Retinal pigment epithelial cell (primary cell): ENCODE results near the gene PARVA.
"Not testable (repeated sequence)": the region's sequence is repeated elsewhere in the genome, so short reads cannot be mapped to it uniquely, and the experiment has no call there.

Source experiments
- DNase-seq: peaks from one replicate; pipeline ENCODE4 v3.0.0-alpha.2; 2010; ENCODE audit warnings: low read depth
- H3K4me3 ChIP-seq: 2 replicates; pipeline ENCODE4 v1.5.1; 2011; ENCODE audit warnings: mild to moderate bottlenecking, low read length, control low read depth, moderate library complexity
- CTCF ChIP-seq: conservative IDR thresholded peaks from 2 replicates; pipeline ENCODE4 v1.5.1; 2011; ENCODE audit warnings: low read depth, low read length, control low read depth, inconsistent platforms

PARVA gene

DNA sequence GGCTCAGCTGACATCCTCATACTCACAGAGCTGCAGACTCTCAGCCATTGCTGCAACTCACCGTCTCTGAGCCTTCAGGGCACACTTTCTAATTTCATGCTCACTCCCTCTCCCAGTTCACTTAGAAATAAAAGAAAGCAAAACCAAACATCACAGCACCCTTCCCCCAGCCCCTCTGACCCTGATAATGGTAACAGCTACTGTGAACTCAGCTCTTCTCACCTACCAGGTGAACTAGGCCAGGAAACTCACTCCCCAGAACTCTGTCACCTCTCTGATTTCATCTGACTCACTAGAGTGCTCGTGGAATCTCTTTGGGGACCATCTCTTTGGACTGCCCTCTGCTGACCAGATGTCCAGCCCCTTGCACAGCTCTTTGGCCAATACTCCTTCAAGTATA is 14.5 kb upstream of the PARVA start:
- no peak overlapping the region for H3K4me3 ChIP-seq
- no peak for TF ChIP-seq CTCF
- DNase-seq, result no peak

GRCh38 chr11:12363373-12363772 is 14.0 kb upstream of the PARVA start:
- H3K4me3 ChIP-seq, result no peak overlapping the region
- no peak for TF ChIP-seq CTCF
- DNase-seq, result no peak

GRCh38 chr11:12365965-12366575 is 11.3 kb upstream of the PARVA start:
- not testable (repeated sequence) for H3K4me3 ChIP-seq, DNase-seq

- not testable (repeated sequence) for DNase-seq, H3K4me3 ChIP-seq
Observed at GRCh38 chr11:12367057-12367456, 10.3 kb upstream of the PARVA start.

DNA sequence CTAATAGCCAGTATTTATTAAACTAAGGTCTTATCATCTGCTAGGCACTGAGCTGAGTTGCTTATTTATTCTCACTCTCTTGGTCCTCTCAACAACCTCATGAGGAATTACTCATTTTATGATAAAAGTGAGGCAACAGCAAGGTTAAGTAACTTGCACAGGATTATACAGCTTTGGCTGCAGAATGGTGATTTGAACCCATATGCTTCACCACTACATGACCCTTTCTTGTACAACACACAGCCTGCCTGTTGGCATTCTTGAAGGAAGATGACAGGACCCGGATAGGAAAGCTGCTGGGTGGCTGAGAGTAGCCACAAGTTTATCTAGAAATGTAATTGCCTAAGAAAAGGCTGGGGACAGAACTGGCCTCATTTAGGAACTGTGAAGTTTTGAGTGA is 5.3 kb upstream of the PARVA start:
- no peak overlapping the region for H3K4me3 ChIP-seq
- TF ChIP-seq CTCF, result no peak
- DNase-seq, result no peak

GRCh38 chr11:12375720-12376119 is 1.7 kb upstream of the PARVA start:
- DNase-seq, result no peak
- TF ChIP-seq CTCF, result no peak
- H3K4me3 ChIP-seq, result no peak overlapping the region

GRCh38 chr11:12376259-12377081 is 901 bp upstream of the PARVA start:
- DNase-seq, result peak; percentile 28
- H3K4me3 ChIP-seq, result peak overlapping the region; percentile 66
- TF ChIP-seq CTCF, result no peak

GRCh38 chr11:12377824-12378593 is 638 bp downstream of the PARVA start:
- DNase-seq, result peak; percentile 48
- TF ChIP-seq CTCF, result peak; percentile 7

More at GRCh38 chr11:12377824-12378593, 638 bp downstream of the PARVA start:
- H3K4me3 ChIP-seq, result peak overlapping the region; percentile 66
